Ovary (tissue), 3 donors: Measurements from ENCODE around the gene PITX2.

Experiments
- POLR2A ChIP-seq: fragments of 450-650 bp; IDR thresholded peaks from one replicate; pipeline ENCODE4 v1.6.1; 2017; ENCODE audit warnings: antibody characterized with exemption, mild to moderate bottlenecking, moderate library complexity
- TF ChIP-seq, protein P1 (sequence below), 3 donors: fragments of 450-650 bp in 2 of 3; fragments of 200-600 bp in 1 of 3; IDR thresholded peaks; one replicate each; pipeline versions ENCODE4 v1.5.1 to v1.8.0; 2016 to 2022; ENCODE audit warnings: antibody characterized with exemption in 3 of 3, mild to moderate bottlenecking in 1 of 3
- donor health status: DM: no; HTN: no; CAD: no.

DNA sequence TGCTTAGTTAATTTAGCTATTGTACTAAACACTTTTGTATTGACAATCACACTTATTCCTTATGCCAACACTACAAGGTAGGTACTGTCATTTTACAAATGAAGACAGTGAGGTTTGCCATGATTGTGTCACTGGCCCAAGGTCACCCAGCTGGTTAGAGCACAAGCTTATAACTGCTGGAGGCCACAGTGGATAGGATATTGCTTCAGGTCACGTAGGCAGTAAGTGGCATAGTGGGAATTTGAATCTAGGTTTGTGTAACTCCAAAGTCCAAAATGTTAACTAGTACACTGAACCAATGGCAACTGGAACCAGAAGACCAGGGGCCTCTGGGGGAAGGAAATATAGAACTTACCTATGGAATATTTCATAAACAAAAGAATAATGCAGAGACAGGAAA, 21.1 kb upstream of the PITX2 start:
- TF ChIP-seq, protein P1, sequence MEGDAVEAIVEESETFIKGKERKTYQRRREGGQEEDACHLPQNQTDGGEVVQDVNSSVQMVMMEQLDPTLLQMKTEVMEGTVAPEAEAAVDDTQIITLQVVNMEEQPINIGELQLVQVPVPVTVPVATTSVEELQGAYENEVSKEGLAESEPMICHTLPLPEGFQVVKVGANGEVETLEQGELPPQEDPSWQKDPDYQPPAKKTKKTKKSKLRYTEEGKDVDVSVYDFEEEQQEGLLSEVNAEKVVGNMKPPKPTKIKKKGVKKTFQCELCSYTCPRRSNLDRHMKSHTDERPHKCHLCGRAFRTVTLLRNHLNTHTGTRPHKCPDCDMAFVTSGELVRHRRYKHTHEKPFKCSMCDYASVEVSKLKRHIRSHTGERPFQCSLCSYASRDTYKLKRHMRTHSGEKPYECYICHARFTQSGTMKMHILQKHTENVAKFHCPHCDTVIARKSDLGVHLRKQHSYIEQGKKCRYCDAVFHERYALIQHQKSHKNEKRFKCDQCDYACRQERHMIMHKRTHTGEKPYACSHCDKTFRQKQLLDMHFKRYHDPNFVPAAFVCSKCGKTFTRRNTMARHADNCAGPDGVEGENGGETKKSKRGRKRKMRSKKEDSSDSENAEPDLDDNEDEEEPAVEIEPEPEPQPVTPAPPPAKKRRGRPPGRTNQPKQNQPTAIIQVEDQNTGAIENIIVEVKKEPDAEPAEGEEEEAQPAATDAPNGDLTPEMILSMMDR (IDR thresholded peaks at IDR 0.05) = no peak
- TF ChIP-seq POLR2A = no peak
